Keratinocyte (primary cell): ENCODE data around the gene ACACB. TPM values are rescaled to one million over a fixed set of nuclear protein-coding genes. Genes with fewer than 3 reads are reported as not detected.

Source experiments
- DNase-seq: peaks from one replicate; pipeline ENCODE4 v3.0.0-alpha.2; 2011; ENCODE audit warnings: low read depth, missing footprints, low spot score
- FAIRE-seq: peaks from 2 replicates; lab custom pipeline; 2011; peaks lifted over from hg19 to GRCh38; lab: Jason Lieb, UNC
- H2AFZ ChIP-seq: 2 replicates; pipeline ENCODE4 v1.6.0; 2012; ENCODE audit warnings: low read length, control low read depth, inconsistent platforms; ENCODE audit not compliant: control insufficient read depth
- H3K27ac ChIP-seq: 2 replicates; pipeline ENCODE4 v1.5.1; 2011; ENCODE audit warnings: low read length; ENCODE audit not compliant: control insufficient read depth, insufficient read depth
- H3K27me3 ChIP-seq: 3 replicates; pipeline ENCODE4 v1.6.0; 2011; ENCODE audit warnings: low read length; ENCODE audit not compliant: control insufficient read depth, insufficient read depth; ENCODE audit errors: extremely low read depth
- H3K36me3 ChIP-seq, 2 experiments: 2 replicates in 1 of 2; 3 replicates in 1 of 2; pipeline ENCODE4 v1.5.1; 2011; ENCODE audit warnings: low read length in 2 of 2, mild to moderate bottlenecking in 1 of 2; ENCODE audit not compliant: control insufficient read depth in 2 of 2, insufficient read depth in 2 of 2; ENCODE audit errors: extremely low read depth in 1 of 2
- H3K4me1 ChIP-seq: 3 replicates; pipeline ENCODE4 v1.5.1; 2011; ENCODE audit warnings: low read length; ENCODE audit not compliant: control insufficient read depth, insufficient read depth; ENCODE audit errors: extremely low read depth
- H3K4me2 ChIP-seq: 3 replicates; pipeline ENCODE4 v1.6.0; 2011; ENCODE audit warnings: low read depth, low read length; ENCODE audit not compliant: control insufficient read depth, insufficient read depth; ENCODE audit errors: extremely low read depth
- H3K4me3 ChIP-seq, 3 experiments: fragments of 200-600 bp in 1 of 3; sonication (generic) in 1 of 3; 2 replicates in 2 of 3; 3 replicates in 1 of 3; pipeline ENCODE4 v1.5.1; 2011 to 2016; ENCODE audit warnings: low read length in 3 of 3, mild to moderate bottlenecking in 3 of 3, control low read depth in 2 of 3, inconsistent platforms in 1 of 3, low read depth in 1 of 3, mixed read lengths in 1 of 3, mixed run types in 1 of 3, moderate library complexity in 1 of 3; ENCODE audit not compliant: control insufficient read depth in 2 of 3, insufficient read depth in 2 of 3; ENCODE audit errors: extremely low read depth in 1 of 3
- H3K79me2 ChIP-seq: 2 replicates; pipeline ENCODE4 v1.6.0; 2012; ENCODE audit warnings: low read length; ENCODE audit not compliant: control insufficient read depth, insufficient read depth
- H3K9ac ChIP-seq: 3 replicates; pipeline ENCODE4 v1.6.0; 2011; ENCODE audit warnings: low read length; ENCODE audit not compliant: control insufficient read depth, insufficient read depth; ENCODE audit errors: extremely low read depth
- H3K9me1 ChIP-seq: 3 replicates; pipeline ENCODE4 v1.6.0; 2011; ENCODE audit warnings: low read length; ENCODE audit not compliant: control insufficient read depth, insufficient read depth; ENCODE audit errors: extremely low read depth
- H3K9me3 ChIP-seq: 2 replicates; pipeline ENCODE4 v1.5.1; 2012; ENCODE audit warnings: low read depth, low read length; ENCODE audit not compliant: control insufficient read depth
- H4K20me1 ChIP-seq: 3 replicates; pipeline ENCODE4 v1.6.0; 2011; ENCODE audit warnings: low read length; ENCODE audit not compliant: control insufficient read depth, insufficient read depth; ENCODE audit errors: extremely low read depth
- CTCF ChIP-seq, 3 experiments: IDR thresholded peaks in 1 of 3; conservative IDR thresholded peaks in 1 of 3; optimal IDR thresholded peaks in 1 of 3; 2 replicates in 2 of 3; 3 replicates in 1 of 3; pipeline versions ENCODE3 to v1.5.1; 2011; ENCODE audit warnings: low read length in 3 of 3, mild to moderate bottlenecking in 3 of 3, moderate library complexity in 2 of 3, control low read depth in 1 of 3, inconsistent platforms in 1 of 3; ENCODE audit not compliant: insufficient read depth in 2 of 3; ENCODE audit errors: extremely low read depth in 1 of 3
- EZH2 ChIP-seq: IDR thresholded peaks from one replicate; pipeline ENCODE4 v1.6.1; 2012; ENCODE audit warnings: inconsistent platforms, mild to moderate bottlenecking, low read length, moderate library complexity
- dilution Hi-C: fragments of 300-500 bp; cut with MboI; formaldehyde crosslinking; loops from one replicate; pipeline ENCODE4 v1.7.0; 2020; ENCODE audit warnings: low sequenced_read_pairs; ENCODE audit not compliant: extremely low pct_ligation_motif_present
- polyA plus RNA-seq, 5 experiments: library from polyadenylated mRNA; depleted of rRNA in 3 of 5; stranded (reverse) in 3 of 5; stranded (forward) in 1 of 5; unstranded in 1 of 5; fragments of >200 nt; gene quantifications; 1 replicate in 1 of 5; 2 replicates in 3 of 5; 3 replicates in 1 of 5; pipeline versions ENCODE4 v1.2.1 to v1.2.3, GENCODE V29; 2011 to 2012; ENCODE audit warnings: missing spikeins in 2 of 5, low read depth in 1 of 5, low replicate concordance in 1 of 5

The ACACB gene
- polyA plus RNA-seq, 1 donor (not counting 4 experiments of a cell fraction or from before 2014, with no cell fraction given), result 1.3 TPM

- no peaks in the 10 kb centered on the region for H3K27me3 ChIP-seq
- H4K20me1 ChIP-seq, result no peaks in the 10 kb centered on the region
- FAIRE-seq (no peak), DNase-seq (no peak)
- no peak overlapping the region for H2AFZ ChIP-seq
- TF ChIP-seq EZH2 (no peak), CTCF (optimal IDR thresholded peaks at IDR 0.05 in 1 of 3, IDR thresholded peaks at IDR 0.05 in 1 of 3, conservative IDR thresholded peaks at IDR 0.05 in 1 of 3; ENCODE audit: extremely low read depth in 1 of 3, insufficient read depth in 2 of 3, low read length in 3 of 3) (no peak)
- no peak overlapping the region for H3K4me2 ChIP-seq
- no peak overlapping the region for H3K4me3 ChIP-seq
- H3K4me1 ChIP-seq, result no peaks in the 10 kb centered on the region
- no peaks in the 10 kb centered on the region for H3K9me3 ChIP-seq
- no peaks in the 10 kb centered on the region for H3K79me2 ChIP-seq
- dilution Hi-C loops, result no loop called here
- H3K36me3 ChIP-seq, result no peaks in the 10 kb centered on the region
- no peak overlapping the region for H3K27ac ChIP-seq
- no peak overlapping the region for H3K9ac ChIP-seq
- no peaks in the 10 kb centered on the region for H3K9me1 ChIP-seq
These were observed 165.1 kb downstream of the ACACB start for GRCh38 chr12:109281452-109281851.

DNA sequence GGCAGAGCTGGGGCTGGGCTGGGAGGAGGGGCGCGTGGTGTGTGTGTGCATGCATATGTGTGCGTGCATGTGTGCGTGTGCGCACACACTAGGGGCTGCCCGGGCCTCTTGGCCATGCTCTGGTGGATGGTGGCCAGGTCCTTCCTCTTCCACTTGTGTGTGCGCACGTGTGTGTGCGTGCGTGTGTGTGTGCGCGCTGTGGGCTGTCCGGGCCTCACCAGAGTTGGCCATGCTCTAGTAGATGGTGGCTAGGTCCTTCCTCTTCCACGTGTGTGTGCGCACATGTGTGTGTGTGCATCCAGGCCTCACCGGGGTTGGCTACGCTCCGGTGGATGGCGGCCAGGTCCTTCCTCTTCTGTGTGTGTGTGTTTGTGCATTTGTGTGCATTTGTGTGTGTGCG, 168.0 kb downstream of the ACACB start:
- dilution Hi-C loops, result no loop called here
- H3K27me3 ChIP-seq, result no peaks in the 10 kb centered on the region
- H4K20me1 ChIP-seq, result no peaks in the 10 kb centered on the region
- H3K9me1 ChIP-seq, result no peaks in the 10 kb centered on the region
- H3K27ac ChIP-seq, result no peak overlapping the region
- no peak for TF ChIP-seq CTCF (optimal IDR thresholded peaks at IDR 0.05 in 1 of 3, IDR thresholded peaks at IDR 0.05 in 1 of 3, conservative IDR thresholded peaks at IDR 0.05 in 1 of 3; ENCODE audit: extremely low read depth in 1 of 3, insufficient read depth in 2 of 3, low read length in 3 of 3)
- no peak for TF ChIP-seq EZH2
- no peak overlapping the region for H2AFZ ChIP-seq
- H3K36me3 ChIP-seq, result no peaks in the 10 kb centered on the region
- no peak overlapping the region for H3K4me2 ChIP-seq
- DNase-seq, result no peak
- no peak overlapping the region for H3K4me3 ChIP-seq
- no peak for FAIRE-seq
- H3K79me2 ChIP-seq, result no peaks in the 10 kb centered on the region
- no peaks in the 10 kb centered on the region for H3K9me3 ChIP-seq
- H3K4me1 ChIP-seq, result no peaks in the 10 kb centered on the region
- H3K9ac ChIP-seq, result no peak overlapping the region
